Activated naive CD8-positive, alpha-beta T cell treated with anti-CD3 and anti-CD28 coated beads, Interleukin-2, amount 50 U/mL, for 24 hours (primary cell): ENCODE data around the gene PER3.
"Not testable (repeated sequence)": the region's sequence is repeated elsewhere in the genome, so short reads cannot be mapped to it uniquely, and the experiment has no call there.

Experiments
- ATAC-seq: fragments of 150-1000 bp; cut with Tn5 transposase; one replicate; pipeline ENCODE4 v1.10.0; 2021
- DNase-seq: peaks from one replicate; pipeline ENCODE4 v3.0.0; 2021
- H3K27ac Mint-ChIP-seq: one replicate; pipeline ENCODE4 v1.8.0; 2021; ENCODE audit warnings: mild to moderate bottlenecking, mixed read lengths
- H3K27me3 Mint-ChIP-seq: one replicate; pipeline ENCODE4 v1.8.0; 2021; ENCODE audit warnings: mixed read lengths
- H3K36me3 Mint-ChIP-seq: one replicate; pipeline ENCODE4 v1.8.0; 2021; ENCODE audit warnings: low read depth, mixed read lengths
- H3K4me1 Mint-ChIP-seq: one replicate; pipeline ENCODE4 v1.8.0; 2021; ENCODE audit warnings: mixed read lengths
- H3K4me3 Mint-ChIP-seq: one replicate; pipeline ENCODE4 v1.8.0; 2021; ENCODE audit warnings: mild to moderate bottlenecking, moderate library complexity, mixed read lengths
- H3K9me3 Mint-ChIP-seq: one replicate; pipeline ENCODE4 v1.8.0; 2021; ENCODE audit warnings: mixed read lengths

PER3 gene

GRCh38 chr1:7789828-7790227, 5.7 kb downstream of the PER3 start:
- ATAC-seq, result no peak
- peaks cover 7% of the 10 kb centered on the region for H3K4me1 Mint-ChIP-seq
- H3K4me3 Mint-ChIP-seq, result no peak overlapping the region
- peaks cover 19% of the 10 kb centered on the region for H3K9me3 Mint-ChIP-seq
- no peak for DNase-seq
- no peak overlapping the region for H3K27ac Mint-ChIP-seq
- H3K27me3 Mint-ChIP-seq, result no peaks in the 10 kb centered on the region
- H3K36me3 Mint-ChIP-seq, result peaks cover 41% of the 10 kb centered on the region

DNA sequence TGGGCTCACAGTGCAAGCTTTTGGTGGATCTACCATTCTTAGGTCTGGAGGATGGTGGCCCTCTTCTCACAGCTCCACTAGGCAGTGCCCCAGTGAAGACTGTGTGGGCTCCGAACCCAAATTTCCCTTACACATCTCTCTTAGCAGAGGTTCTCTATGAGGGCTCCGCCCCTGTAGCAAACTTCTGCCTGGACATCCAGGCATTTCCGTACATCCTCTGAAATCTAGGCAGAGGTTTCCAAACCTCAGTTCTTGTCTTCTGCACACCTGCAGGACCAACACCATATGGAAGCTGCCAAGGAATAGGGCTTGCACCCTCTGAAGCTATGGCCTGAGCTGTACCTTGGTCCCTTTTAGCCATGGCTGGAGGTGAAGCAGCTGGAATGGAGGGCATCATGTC, 6.9 kb downstream of the PER3 start:
- not testable (repeated sequence) for H3K4me3 Mint-ChIP-seq, H3K27me3 Mint-ChIP-seq, ATAC-seq, H3K27ac Mint-ChIP-seq, H3K4me1 Mint-ChIP-seq, DNase-seq
- H3K36me3 Mint-ChIP-seq, result peaks cover 38% of the 10 kb centered on the region
- H3K9me3 Mint-ChIP-seq, result peaks cover 19% of the 10 kb centered on the region

- no peaks in the 10 kb centered on the region for H3K4me1 Mint-ChIP-seq
- H3K27ac Mint-ChIP-seq, result no peak overlapping the region
- H3K4me3 Mint-ChIP-seq, result no peak overlapping the region
- H3K27me3 Mint-ChIP-seq, result no peaks in the 10 kb centered on the region
- ATAC-seq, result no peak
- no peak for DNase-seq
- H3K36me3 Mint-ChIP-seq, result peaks cover 18% of the 10 kb centered on the region
- H3K9me3 Mint-ChIP-seq, result peaks cover 9% of the 10 kb centered on the region
Observed at GRCh38 chr1:7795406-7795805, 11.3 kb downstream of the PER3 start.

DNA sequence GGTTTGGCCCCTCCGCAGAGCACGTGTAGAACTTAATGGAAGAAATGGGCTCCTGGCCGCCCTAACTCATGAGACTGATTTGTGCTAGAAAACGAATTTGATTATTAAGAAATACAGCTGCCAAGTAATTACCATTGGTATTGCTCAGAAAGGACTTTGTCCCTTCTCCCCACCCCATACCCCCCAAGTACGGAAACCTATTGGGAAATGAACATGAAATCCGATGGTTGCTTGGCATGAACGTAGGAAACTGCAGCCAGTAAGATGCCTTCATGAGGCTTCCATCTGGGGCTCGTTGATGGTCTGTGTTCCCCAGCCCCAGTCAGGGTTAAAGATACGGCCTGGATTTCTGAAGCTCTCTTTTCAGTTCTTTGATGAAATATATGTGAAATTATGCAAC, 21.4 kb downstream of the PER3 start:
- no peak for ATAC-seq
- Mint-ChIP-seq H3K4me1 (peaks cover 1% of the 10 kb centered on the region), H3K36me3 (peaks cover 10% of the 10 kb centered on the region), H3K9me3 (no peaks in the 10 kb centered on the region), H3K27ac (no peak overlapping the region), H3K4me3 (no peak overlapping the region), H3K27me3 (no peaks in the 10 kb centered on the region)
- DNase-seq, result no peak

GRCh38 chr1:7808253-7808844, 24.3 kb downstream of the PER3 start:
- peaks cover 6% of the 10 kb centered on the region for H3K9me3 Mint-ChIP-seq
- no peaks in the 10 kb centered on the region for H3K27me3 Mint-ChIP-seq
- H3K27ac Mint-ChIP-seq, result no peak overlapping the region
- no peak overlapping the region for H3K4me3 Mint-ChIP-seq
- ATAC-seq, result peak; percentile 49
- peaks cover 1% of the 10 kb centered on the region for H3K4me1 Mint-ChIP-seq
- H3K36me3 Mint-ChIP-seq, result peaks cover 15% of the 10 kb centered on the region
- DNase-seq, result no peak

GRCh38 chr1:7809742-7810141, 25.7 kb downstream of the PER3 start:
- H3K4me3 Mint-ChIP-seq, result no peak overlapping the region
- H3K4me1 Mint-ChIP-seq, result peaks cover 1% of the 10 kb centered on the region
- H3K27me3 Mint-ChIP-seq, result no peaks in the 10 kb centered on the region
- peaks cover 23% of the 10 kb centered on the region for H3K36me3 Mint-ChIP-seq
- no peak overlapping the region for H3K27ac Mint-ChIP-seq
- peaks cover 16% of the 10 kb centered on the region for H3K9me3 Mint-ChIP-seq
- no peak for ATAC-seq
- no peak for DNase-seq

- peak; percentile 29 for DNase-seq
- H3K4me3 Mint-ChIP-seq, result no peak overlapping the region
- no peaks in the 10 kb centered on the region for H3K27me3 Mint-ChIP-seq
- H3K27ac Mint-ChIP-seq, result no peak overlapping the region
- peak; percentile 79 for ATAC-seq
- peaks cover 21% of the 10 kb centered on the region for H3K36me3 Mint-ChIP-seq
- peaks cover 1% of the 10 kb centered on the region for H3K4me1 Mint-ChIP-seq
- H3K9me3 Mint-ChIP-seq, result peaks cover 16% of the 10 kb centered on the region
Observed at GRCh38 chr1:7810395-7810794, 26.3 kb downstream of the PER3 start.

GRCh38 chr1:7811476-7811875, 27.4 kb downstream of the PER3 start:
- H3K9me3 Mint-ChIP-seq, result peaks cover 16% of the 10 kb centered on the region
- H3K4me1 Mint-ChIP-seq, result peaks cover 1% of the 10 kb centered on the region
- H3K36me3 Mint-ChIP-seq, result peaks cover 22% of the 10 kb centered on the region
- no peak overlapping the region for H3K4me3 Mint-ChIP-seq
- H3K27ac Mint-ChIP-seq, result no peak overlapping the region
- ATAC-seq, result no peak
- DNase-seq, result no peak
- H3K27me3 Mint-ChIP-seq, result no peaks in the 10 kb centered on the region

GRCh38 chr1:7813677-7814373, 29.7 kb downstream of the PER3 start:
- Mint-ChIP-seq H3K36me3 (peaks cover 22% of the 10 kb centered on the region), H3K27ac (no peak overlapping the region), H3K4me3 (no peak overlapping the region), H3K4me1 (peaks cover 1% of the 10 kb centered on the region), H3K27me3 (no peaks in the 10 kb centered on the region), H3K9me3 (peaks cover 16% of the 10 kb centered on the region)
- DNase-seq (no peak), ATAC-seq (no peak)

GRCh38 chr1:7821282-7821681, 37.2 kb downstream of the PER3 start:
- H3K4me1 Mint-ChIP-seq, result peaks cover 2% of the 10 kb centered on the region
- peaks cover 7% of the 10 kb centered on the region for H3K36me3 Mint-ChIP-seq
- no peak overlapping the region for H3K27ac Mint-ChIP-seq
- H3K4me3 Mint-ChIP-seq, result no peak overlapping the region
- no peak for DNase-seq
- H3K27me3 Mint-ChIP-seq, result no peaks in the 10 kb centered on the region
- ATAC-seq, result no peak
- H3K9me3 Mint-ChIP-seq, result no peaks in the 10 kb centered on the region

DNA sequence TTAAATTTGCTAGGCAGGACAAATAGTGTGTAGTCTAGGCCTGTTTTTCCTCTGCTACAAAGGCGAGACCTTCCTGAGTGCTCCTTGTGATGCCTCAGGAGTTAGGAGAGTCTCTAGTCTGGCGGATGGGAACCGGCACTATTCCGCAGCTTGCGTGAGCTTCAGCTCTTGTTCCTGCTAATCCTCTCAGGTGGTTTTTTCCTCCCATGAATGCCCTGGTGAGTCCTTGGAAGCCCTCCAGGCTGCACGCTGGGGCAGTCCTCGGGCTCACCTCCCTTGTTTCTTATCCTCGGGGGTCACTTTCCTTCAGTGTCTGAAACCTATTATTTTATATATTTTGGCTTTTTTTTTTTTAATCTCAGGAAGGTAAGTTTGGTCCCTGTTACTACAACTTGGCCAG, 40.6 kb downstream of the PER3 start:
- no peaks in the 10 kb centered on the region for H3K27me3 Mint-ChIP-seq
- H3K4me3 Mint-ChIP-seq, result no peak overlapping the region
- H3K36me3 Mint-ChIP-seq, result peaks cover 9% of the 10 kb centered on the region
- H3K27ac Mint-ChIP-seq, result no peak overlapping the region
- ATAC-seq (no peak), DNase-seq (no peak)
- no peaks in the 10 kb centered on the region for H3K9me3 Mint-ChIP-seq
- H3K4me1 Mint-ChIP-seq, result peaks cover 9% of the 10 kb centered on the region

DNA sequence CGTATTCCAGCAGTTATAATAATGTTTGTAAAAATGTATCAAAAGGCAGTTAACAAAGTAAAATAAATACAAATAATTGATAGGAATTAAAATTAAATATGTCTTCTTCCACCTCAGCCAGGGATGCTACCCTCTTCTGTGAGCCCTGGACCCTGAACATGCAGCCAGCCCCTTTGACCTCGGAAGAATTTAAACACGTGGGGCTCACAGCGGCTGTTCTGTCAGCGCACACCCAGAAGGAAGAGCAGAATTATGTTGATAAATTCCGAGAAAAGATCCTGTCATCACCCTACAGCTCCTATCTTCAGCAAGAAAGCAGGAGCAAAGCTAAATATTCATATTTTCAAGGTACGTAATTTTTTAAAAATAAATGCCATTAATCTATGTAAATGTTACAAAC, 42.3 kb downstream of the PER3 start:
- Mint-ChIP-seq H3K9me3 (no peaks in the 10 kb centered on the region), H3K27ac (no peak overlapping the region), H3K4me3 (peak overlapping the region; percentile 83), H3K27me3 (no peaks in the 10 kb centered on the region), H3K4me1 (peaks cover 13% of the 10 kb centered on the region), H3K36me3 (peaks cover 10% of the 10 kb centered on the region)
- ATAC-seq (no peak), DNase-seq (no peak)

DNA sequence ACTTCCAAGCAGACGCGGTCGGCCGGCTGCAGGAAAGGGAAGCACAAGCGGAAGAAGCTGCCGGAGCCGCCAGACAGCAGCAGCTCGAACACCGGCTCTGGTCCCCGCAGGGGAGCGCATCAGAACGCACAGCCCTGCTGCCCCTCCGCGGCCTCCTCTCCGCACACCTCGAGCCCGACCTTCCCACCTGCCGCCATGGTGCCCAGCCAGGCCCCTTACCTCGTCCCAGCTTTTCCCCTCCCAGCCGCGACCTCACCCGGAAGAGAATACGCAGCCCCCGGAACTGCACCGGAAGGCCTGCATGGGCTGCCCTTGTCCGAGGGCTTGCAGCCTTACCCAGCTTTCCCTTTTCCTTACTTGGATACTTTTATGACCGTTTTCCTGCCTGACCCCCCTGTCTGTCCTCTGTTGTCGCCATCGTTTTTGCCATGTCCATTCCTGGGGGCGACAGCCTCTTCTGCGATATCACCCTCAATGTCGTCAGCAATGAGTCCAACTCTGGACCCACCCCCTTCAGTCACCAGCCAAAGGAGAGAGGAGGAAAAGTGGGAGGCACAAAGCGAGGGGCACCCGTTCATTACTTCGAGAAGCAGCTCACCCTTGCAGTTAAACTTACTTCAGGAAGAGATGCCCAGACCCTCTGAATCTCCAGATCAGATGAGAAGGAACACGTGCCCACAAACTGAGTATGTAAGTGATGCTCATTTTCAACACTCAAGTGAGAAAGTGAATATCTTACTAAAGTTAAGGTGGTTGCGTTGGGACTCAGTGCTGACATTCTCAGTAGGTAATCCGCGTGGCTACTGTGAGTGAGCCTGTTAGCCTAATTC, 43.2 kb downstream of the PER3 start:
- Mint-ChIP-seq H3K4me1 (peaks cover 15% of the 10 kb centered on the region), H3K9me3 (no peaks in the 10 kb centered on the region), H3K27me3 (no peaks in the 10 kb centered on the region), H3K4me3 (peak overlapping the region; percentile 83), H3K27ac (peak overlapping the region; percentile 83), H3K36me3 (peaks cover 10% of the 10 kb centered on the region)
- peak; percentile 83 for ATAC-seq
- peak; percentile 30 for DNase-seq

- no peak for DNase-seq
- no peaks in the 10 kb centered on the region for H3K9me3 Mint-ChIP-seq
- no peak for ATAC-seq
- no peaks in the 10 kb centered on the region for H3K27me3 Mint-ChIP-seq
- peaks cover 14% of the 10 kb centered on the region for H3K4me1 Mint-ChIP-seq
- H3K36me3 Mint-ChIP-seq, result peaks cover 18% of the 10 kb centered on the region
- H3K27ac Mint-ChIP-seq, result no peak overlapping the region
- H3K4me3 Mint-ChIP-seq, result no peak overlapping the region
Observed at GRCh38 chr1:7831458-7831857, 47.4 kb downstream of the PER3 start.

DNA sequence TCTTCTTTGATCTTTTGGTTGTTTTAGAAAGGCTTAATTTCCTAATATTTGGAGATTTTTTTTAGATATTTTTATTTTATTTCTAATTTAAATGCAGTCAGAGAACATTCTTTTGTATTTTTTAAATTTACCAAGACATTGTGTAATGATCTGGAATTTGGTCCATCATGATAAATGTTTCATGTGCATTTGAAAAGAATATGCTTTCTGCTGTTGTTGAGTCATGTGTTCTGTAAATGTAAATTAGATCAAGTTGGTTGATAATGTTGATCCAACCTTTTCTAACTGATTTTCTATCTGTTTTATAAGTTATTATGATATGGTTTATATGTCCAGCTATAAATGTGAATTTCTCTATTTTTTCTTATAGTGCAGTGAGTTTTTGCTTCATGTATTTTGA, 48.9 kb downstream of the PER3 start:
- no peak for ATAC-seq
- Mint-ChIP-seq H3K27me3 (no peaks in the 10 kb centered on the region), H3K4me1 (peaks cover 11% of the 10 kb centered on the region), H3K27ac (no peak overlapping the region), H3K9me3 (peaks cover 6% of the 10 kb centered on the region), H3K4me3 (no peak overlapping the region), H3K36me3 (peaks cover 29% of the 10 kb centered on the region)
- no peak for DNase-seq
